ENCODE data around the gene DNAAF8. TPM values are rescaled to one million over a fixed set of nuclear protein-coding genes. Genes with fewer than 3 reads are reported as not detected.
A peak's percentile ranks its signal among the peaks of the same experiment; 100 is the strongest.

DNAAF8 gene
- total and polyA plus RNA-seq, 5 donors = 0.28 to 1.3 (median 0.43) TPM; not detected in 1

- Histone ChIP-seq H3K4me1 (ENCODE audit: control insufficient read depth, insufficient read depth, low read length) (peaks cover 7% of the 10 kb centered on the region), H3K27me3 (ENCODE audit: control insufficient read depth, insufficient read depth) (no peaks in the 10 kb centered on the region), H3K27ac (ENCODE audit: low read length) (peak overlapping the region; percentile 42), H3K4me3 (ENCODE audit: low read length) (no peak overlapping the region), H3K9me3 (ENCODE audit: control insufficient read depth, low read length) (no peaks in the 10 kb centered on the region)
- intact Hi-C loops (cut with DNase I) = loop anchor here in 1 of 4 donors (10.0 kb wide), 1 partner anchor 258 kb away; the partner anchor contains the start of gene SEC14L5
- peak; percentile 18 to 19 for ATAC-seq
- 36% methylated on average over 19 of the region's 19 CpGs for WGBS
- peak; percentile 79 to 91 (median 85) for DNase-seq
These were observed 38.0 kb upstream of the DNAAF8 start for GRCh38 chr16:4696172-4696904.

DNA sequence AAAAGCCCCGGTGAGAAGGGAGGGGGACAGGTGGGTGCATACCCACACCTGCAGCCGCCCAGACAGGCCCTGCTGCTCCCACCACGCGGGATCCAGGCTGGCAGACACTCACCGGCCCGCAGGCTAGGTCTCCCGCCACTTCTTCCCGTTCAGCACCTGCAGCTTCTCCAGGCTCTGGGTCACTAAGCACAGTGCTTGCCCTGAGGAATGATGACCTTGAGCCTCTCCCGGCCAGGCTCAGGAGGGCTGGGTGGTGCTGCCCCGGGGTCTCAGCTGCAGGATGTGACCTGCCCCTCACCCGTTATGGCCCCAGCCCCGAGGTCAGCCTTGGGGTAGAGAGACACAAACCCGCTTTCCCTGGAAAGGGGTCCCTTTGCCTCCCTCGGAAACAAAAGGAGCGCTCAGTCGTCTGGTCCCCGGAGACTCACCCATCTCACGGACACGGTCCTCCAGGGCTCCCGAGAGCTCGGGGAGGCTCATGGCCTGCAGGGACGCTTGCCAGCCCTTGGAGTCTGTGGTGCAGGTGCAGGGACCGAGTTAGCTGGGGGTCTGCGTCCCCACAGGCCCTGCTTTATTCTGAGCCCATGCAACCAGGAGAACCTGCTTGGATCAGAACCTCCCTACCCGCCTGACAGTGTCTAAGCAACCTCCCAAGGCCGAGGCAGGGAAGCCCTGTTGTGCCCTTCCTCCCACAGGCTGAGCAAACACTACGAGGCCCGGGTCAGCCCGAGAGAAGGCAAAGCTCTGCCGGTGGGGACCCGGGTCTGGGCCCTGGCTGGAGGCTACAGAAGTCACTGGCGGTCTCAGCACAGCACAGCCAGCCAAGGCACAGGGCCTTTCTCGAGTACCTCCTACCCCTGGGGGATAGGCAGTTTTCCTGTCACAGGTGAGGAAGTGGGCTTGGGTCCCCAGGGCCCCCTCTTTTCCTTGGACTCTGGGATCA lies 37.2 kb upstream of the DNAAF8 start:
- peaks cover 7% of the 10 kb centered on the region for H3K4me1 ChIP-seq (ENCODE audit: control insufficient read depth, insufficient read depth, low read length)

GRCh38 chr16:4697848-4698291 lies 36.5 kb upstream of the DNAAF8 start:
- ATAC-seq = no peak
- H3K4me1 ChIP-seq (ENCODE audit: control insufficient read depth, insufficient read depth, low read length) = peaks cover 7% of the 10 kb centered on the region
- intact Hi-C loops (cut with DNase I) = loop anchor here in 1 of 4 donors (10.0 kb wide), 1 partner anchor 257 kb away; the partner anchor contains the start of gene SEC14L5

More for the DNA sequence above, 37.2 kb upstream of the DNAAF8 start:
- DNase-seq (peak; percentile 23 to 60 (median 60)), ATAC-seq (no peak)
- Histone ChIP-seq H3K9me3 (ENCODE audit: control insufficient read depth, low read length) (no peaks in the 10 kb centered on the region), H3K4me3 (ENCODE audit: low read length) (no peak overlapping the region), H3K27me3 (ENCODE audit: control insufficient read depth, insufficient read depth) (no peaks in the 10 kb centered on the region), H3K27ac (ENCODE audit: low read length) (peak overlapping the region; percentile 40)
- intact Hi-C loops (cut with DNase I) = loop anchor here in 1 of 4 donors (10.0 kb wide), 1 partner anchor 258 kb away; the partner anchor contains the start of gene SEC14L5
- 81% methylated on average over 33 of the region's 33 CpGs for WGBS

DNA sequence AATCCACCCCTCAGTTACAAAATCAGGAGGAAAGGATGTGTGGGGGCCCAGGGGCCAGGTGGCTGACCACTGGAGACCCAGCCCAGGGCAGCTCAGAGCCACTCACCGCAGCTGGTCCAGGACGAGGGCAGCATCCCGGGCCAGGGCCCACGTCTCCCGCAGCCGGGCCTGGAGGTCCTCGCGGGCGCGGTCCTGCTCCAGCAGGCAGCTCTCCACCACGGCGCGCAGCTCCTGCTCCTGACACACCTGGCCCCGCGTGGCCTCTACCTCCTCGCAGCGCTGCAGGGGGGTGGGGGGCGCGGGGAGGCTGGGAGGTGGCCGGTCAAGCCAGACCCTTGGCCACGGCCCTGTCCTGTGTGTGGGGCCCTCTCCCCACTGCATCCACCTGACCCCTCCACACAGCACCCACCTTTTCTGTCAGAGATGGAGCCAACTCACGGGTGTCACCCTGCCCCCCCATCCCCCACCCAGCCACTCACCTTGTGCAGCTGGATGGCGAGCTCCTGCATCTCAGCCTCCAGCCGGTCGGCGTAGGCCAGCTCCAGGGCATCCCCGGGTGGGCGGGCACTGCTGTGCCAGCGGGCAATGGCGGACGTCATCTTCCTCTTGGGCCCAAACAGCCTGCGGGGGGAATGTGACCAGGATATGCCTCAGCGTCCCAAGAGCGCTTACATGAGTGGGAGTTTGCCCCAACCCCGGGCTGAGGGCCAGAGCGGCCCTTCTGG lies 35.9 kb upstream of the DNAAF8 start:
- intact Hi-C loops (cut with DNase I) = loop anchor here in 1 of 4 donors (10.0 kb wide), 1 partner anchor 256 kb away; the partner anchor contains the start of gene SEC14L5
- H3K4me3 ChIP-seq (ENCODE audit: low read length) = no peak overlapping the region
- WGBS = 91% methylated on average over 36 of the region's 36 CpGs

More at GRCh38 chr16:4697848-4698291, 36.5 kb upstream of the DNAAF8 start:
- H3K27me3 ChIP-seq (ENCODE audit: control insufficient read depth, insufficient read depth) = no peaks in the 10 kb centered on the region
- H3K4me3 ChIP-seq (ENCODE audit: low read length) = no peak overlapping the region
- WGBS = 82% methylated on average over 9 of the region's 9 CpGs
- peak; percentile 17 to 53 (median 53) for DNase-seq
- H3K27ac ChIP-seq (ENCODE audit: low read length) = no peak overlapping the region
- no peaks in the 10 kb centered on the region for H3K9me3 ChIP-seq (ENCODE audit: control insufficient read depth, low read length)

GRCh38 chr16:4699046-4699556 lies 35.2 kb upstream of the DNAAF8 start:
- Histone ChIP-seq H3K27ac (ENCODE audit: low read length) (no peak overlapping the region), H3K4me1 (ENCODE audit: control insufficient read depth, insufficient read depth, low read length) (peaks cover 7% of the 10 kb centered on the region), H3K27me3 (ENCODE audit: control insufficient read depth, insufficient read depth) (no peaks in the 10 kb centered on the region), H3K9me3 (ENCODE audit: control insufficient read depth, low read length) (no peaks in the 10 kb centered on the region), H3K4me3 (ENCODE audit: low read length) (no peak overlapping the region)
- intact Hi-C loops (cut with DNase I) = loop anchor here in 1 of 4 donors (10.0 kb wide), 1 partner anchor 256 kb away; the partner anchor contains the start of gene SEC14L5
- ATAC-seq = no peak
- no peak for DNase-seq
- WGBS = 87% methylated on average over 19 of the region's 19 CpGs

More for the DNA sequence above, 35.9 kb upstream of the DNAAF8 start:
- Histone ChIP-seq H3K4me1 (ENCODE audit: control insufficient read depth, insufficient read depth, low read length) (peaks cover 7% of the 10 kb centered on the region), H3K27ac (ENCODE audit: low read length) (no peak overlapping the region), H3K9me3 (ENCODE audit: control insufficient read depth, low read length) (no peaks in the 10 kb centered on the region), H3K27me3 (ENCODE audit: control insufficient read depth, insufficient read depth) (no peaks in the 10 kb centered on the region)
- DNase-seq = peak; percentile 19 to 64 (median 62)
- ATAC-seq = no peak

- no peak for ATAC-seq
- no peak overlapping the region for H3K27ac ChIP-seq (ENCODE audit: low read length)
- H3K4me3 ChIP-seq (ENCODE audit: low read length) = no peak overlapping the region
- H3K4me1 ChIP-seq (ENCODE audit: control insufficient read depth, insufficient read depth, low read length) = peaks cover 3% of the 10 kb centered on the region
- no peaks in the 10 kb centered on the region for H3K9me3 ChIP-seq (ENCODE audit: control insufficient read depth, low read length)
- intact Hi-C loops (cut with DNase I) = no loop called here
- WGBS = 95% methylated on average over 13 of the region's 13 CpGs
- DNase-seq = no peak
- H3K27me3 ChIP-seq (ENCODE audit: control insufficient read depth, insufficient read depth) = no peaks in the 10 kb centered on the region
These were observed 33.8 kb upstream of the DNAAF8 start for GRCh38 chr16:4700380-4700996.

- Histone ChIP-seq H3K9me3 (ENCODE audit: control insufficient read depth, low read length) (no peaks in the 10 kb centered on the region), H3K4me3 (ENCODE audit: low read length) (no peak overlapping the region), H3K4me1 (ENCODE audit: control insufficient read depth, insufficient read depth, low read length) (no peaks in the 10 kb centered on the region), H3K27me3 (ENCODE audit: control insufficient read depth, insufficient read depth) (no peaks in the 10 kb centered on the region), H3K27ac (ENCODE audit: low read length) (no peak overlapping the region)
- ATAC-seq = peak in 1 of 2 donors; percentile 32
- intact Hi-C loops (cut with DNase I) = no loop called here
- WGBS = 87% methylated on average over 33 of the region's 33 CpGs
- DNase-seq = peak in 2 of 3 donors; percentile 31 to 42
These were observed 33.2 kb upstream of the DNAAF8 start for GRCh38 chr16:4700997-4701743.

GRCh38 chr16:4701791-4702465 lies 32.4 kb upstream of the DNAAF8 start:
- Histone ChIP-seq H3K4me1 (ENCODE audit: control insufficient read depth, insufficient read depth, low read length) (no peaks in the 10 kb centered on the region), H3K4me3 (ENCODE audit: low read length) (no peak overlapping the region), H3K9me3 (ENCODE audit: control insufficient read depth, low read length) (no peaks in the 10 kb centered on the region), H3K27me3 (ENCODE audit: control insufficient read depth, insufficient read depth) (no peaks in the 10 kb centered on the region), H3K27ac (ENCODE audit: low read length) (no peak overlapping the region)
- DNase-seq (no peak), ATAC-seq (no peak)
- WGBS = 93% methylated on average over 17 of the region's 17 CpGs
- intact Hi-C loops (cut with DNase I) = no loop called here

DNA sequence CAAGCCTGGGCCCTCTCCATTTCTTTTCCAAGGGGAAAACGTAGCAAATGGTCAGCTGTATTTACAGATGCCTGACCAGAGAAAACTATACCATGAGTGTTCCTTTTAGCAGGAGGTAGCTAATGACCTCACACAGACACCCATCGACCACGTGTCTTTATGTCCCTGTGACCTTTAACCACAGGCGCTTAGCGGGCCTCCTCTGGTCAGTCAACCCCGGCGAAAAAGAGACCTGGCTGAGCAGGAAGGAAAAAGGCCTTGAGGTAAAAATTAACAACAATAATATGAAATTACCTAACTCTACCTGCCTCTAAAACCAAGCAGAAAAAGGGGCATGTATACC lies 31.9 kb upstream of the DNAAF8 start:
- Histone ChIP-seq H3K27ac (ENCODE audit: low read length) (no peak overlapping the region), H3K9me3 (ENCODE audit: control insufficient read depth, low read length) (no peaks in the 10 kb centered on the region), H3K4me3 (ENCODE audit: low read length) (no peak overlapping the region), H3K27me3 (ENCODE audit: control insufficient read depth, insufficient read depth) (no peaks in the 10 kb centered on the region), H3K4me1 (ENCODE audit: control insufficient read depth, insufficient read depth, low read length) (no peaks in the 10 kb centered on the region)
- intact Hi-C loops (cut with DNase I) = no loop called here
- ATAC-seq (no peak), DNase-seq (no peak)
- WGBS = 87% methylated on average over 7 of the region's 7 CpGs
